Neuronal stem cell (in vitro differentiated cells): ENCODE results near the gene SCGB1C2.

Source experiments
- DNase-seq: peaks from one replicate; pipeline ENCODE4 v3.0.0-alpha.2; 2013; ENCODE audit warnings: low spot score
- H2AFZ ChIP-seq: one replicate; pipeline ENCODE4 v1.6.1; 2013; ENCODE audit warnings: mild to moderate bottlenecking, low read length, inconsistent platforms
- H2AK5ac ChIP-seq: 2 replicates; pipeline ENCODE4 v1.6.1; 2013; ENCODE audit warnings: low read depth, mild to moderate bottlenecking, inconsistent platforms, low read length, moderate library complexity, mixed read lengths
- H2BK120ac ChIP-seq: 2 replicates; pipeline ENCODE4 v1.6.1; 2013; ENCODE audit warnings: low read depth, mild to moderate bottlenecking, inconsistent platforms, low read length, moderate library complexity, mixed read lengths
- H2BK12ac ChIP-seq: one replicate; pipeline ENCODE4 v1.6.1; 2013; ENCODE audit warnings: low read length, inconsistent platforms
- H2BK15ac ChIP-seq: 2 replicates; pipeline ENCODE4 v1.6.1; 2013; ENCODE audit warnings: mild to moderate bottlenecking, low read length, inconsistent platforms, mixed read lengths
- H2BK5ac ChIP-seq: one replicate; pipeline ENCODE4 v1.6.1; 2013; ENCODE audit warnings: inconsistent platforms, mild to moderate bottlenecking, low read length, moderate library complexity
- H3K14ac ChIP-seq: one replicate; pipeline ENCODE4 v1.6.1; 2013; ENCODE audit warnings: low read length, inconsistent platforms
- H3K18ac ChIP-seq: 2 replicates; pipeline ENCODE4 v1.6.1; 2013; ENCODE audit warnings: low read length, inconsistent platforms
- H3K23ac ChIP-seq: 2 replicates; pipeline ENCODE4 v1.6.1; 2013; ENCODE audit warnings: low read depth, mild to moderate bottlenecking, mixed read lengths, low read length, inconsistent platforms; ENCODE audit not compliant: poor library complexity
- H3K27ac ChIP-seq: replicated peaks from 3 replicates; pipeline ENCODE4 v1.5.1; 2013; ENCODE audit warnings: low read length, inconsistent platforms
- H3K27me3 ChIP-seq, 3 experiments: 2 replicates each; pipeline ENCODE4 v1.6.1; 2013; ENCODE audit warnings: low read length in 3 of 3, mild to moderate bottlenecking in 2 of 3, inconsistent platforms in 1 of 3, low read depth in 1 of 3, mixed read lengths in 1 of 3, moderate library complexity in 1 of 3; ENCODE audit not compliant: control insufficient read depth in 3 of 3, insufficient read depth in 3 of 3
- H3K36me3 ChIP-seq, 2 donors: replicated peaks in 1 of 2; 2 replicates each; pipeline ENCODE4 v1.6.1; 2013; ENCODE audit warnings: low read length in 2 of 2; ENCODE audit not compliant: control insufficient read depth in 2 of 2, insufficient read depth in 2 of 2
- H3K4ac ChIP-seq: 2 replicates; pipeline ENCODE4 v1.6.1; 2013; ENCODE audit warnings: inconsistent platforms, mild to moderate bottlenecking, low read length, moderate library complexity
- H3K4me1 ChIP-seq, 2 donors: 1 replicate in 1 of 2; 2 replicates in 1 of 2; pipeline ENCODE4 v1.6.1; 2013; ENCODE audit warnings: low read length in 2 of 2, low read depth in 1 of 2; ENCODE audit not compliant: control insufficient read depth in 2 of 2, insufficient read depth in 1 of 2
- H3K4me2 ChIP-seq: one replicate; pipeline ENCODE4 v1.6.1; 2013; ENCODE audit warnings: mild to moderate bottlenecking, low read length, inconsistent platforms; ENCODE audit not compliant: insufficient read depth, poor library complexity, severe bottlenecking
- H3K4me3 ChIP-seq, 2 donors: 2 replicates each; pipeline ENCODE4 v1.5.1; 2013; ENCODE audit warnings: low read length in 2 of 2, mild to moderate bottlenecking in 2 of 2, inconsistent platforms in 1 of 2, moderate library complexity in 1 of 2
- H3K79me1 ChIP-seq: one replicate; pipeline ENCODE4 v1.6.1; 2013; ENCODE audit warnings: low read depth, mild to moderate bottlenecking, inconsistent platforms, low read length, moderate library complexity
- H3K9ac ChIP-seq: one replicate; pipeline ENCODE4 v1.6.1; 2013; ENCODE audit warnings: mild to moderate bottlenecking, low read depth, low read length, inconsistent platforms; ENCODE audit not compliant: poor library complexity
- H3K9me3 ChIP-seq, 2 donors: replicated peaks in 1 of 2; 2 replicates each; pipeline versions ENCODE3 to v1.6.1; 2013; ENCODE audit warnings: low read length in 2 of 2, mild to moderate bottlenecking in 2 of 2, inconsistent platforms in 1 of 2, low read depth in 1 of 2, mixed read lengths in 1 of 2, moderate library complexity in 1 of 2; ENCODE audit not compliant: control insufficient read depth in 2 of 2, insufficient read depth in 1 of 2
- H4K8ac ChIP-seq: one replicate; pipeline ENCODE4 v1.6.1; 2013; ENCODE audit warnings: low read depth, mild to moderate bottlenecking, inconsistent platforms, low read length, moderate library complexity
- H4K91ac ChIP-seq: one replicate; pipeline ENCODE4 v1.6.1; 2013; ENCODE audit warnings: low read length, low read depth, mild to moderate bottlenecking, inconsistent platforms; ENCODE audit not compliant: poor library complexity
- WGBS, 2 donors: extraction: QIAGEN DNeasy Blood & Tissue Kit; methylation state at CpG; one replicate each; pipeline ENCODE4 v1.1.7; 2013; ENCODE audit warnings: missing lambda C conversion rate in 2 of 2, mixed read lengths in 1 of 2; ENCODE audit not compliant: insufficient read length in 2 of 2, insufficient replicate concordance in 1 of 2; ENCODE audit errors: extremely low coverage in 2 of 2; 5-methylcytosine and 5-hydroxymethylcytosine counted together

SCGB1C2 gene

GRCh38 chr17:149897-150584, 12.7 kb downstream of the SCGB1C2 start:
- H3K4me2 ChIP-seq: no peak overlapping the region
- H3K9ac ChIP-seq: no peak overlapping the region
- H3K36me3 ChIP-seq: no peaks in the 10 kb centered on the region
- no peak overlapping the region for H2BK5ac ChIP-seq
- no peak overlapping the region for H2BK15ac ChIP-seq
- no peak overlapping the region for H3K18ac ChIP-seq
- H3K79me1 ChIP-seq: no peaks in the 10 kb centered on the region
- no peak overlapping the region for H3K14ac ChIP-seq
- H3K27ac ChIP-seq: no peak overlapping the region
- no peak for DNase-seq
- no peak overlapping the region for H2AFZ ChIP-seq
- no peak overlapping the region for H4K8ac ChIP-seq
- no peak overlapping the region for H2BK12ac ChIP-seq
- no peak overlapping the region for H3K4ac ChIP-seq
- H3K23ac ChIP-seq: no peak overlapping the region
- H3K4me3 ChIP-seq: no peak overlapping the region
- H2AK5ac ChIP-seq: no peak overlapping the region
- no peak overlapping the region for H2BK120ac ChIP-seq
- peaks cover 0 to 2% of the 10 kb centered on the region in 2 donors for H3K9me3 ChIP-seq
- peaks cover 0 to 3% (median 0%) of the 10 kb centered on the region in 3 experiments for H3K27me3 ChIP-seq
- H3K4me1 ChIP-seq: peaks cover 0 to 2% of the 10 kb centered on the region in 2 donors
- WGBS, 2 donors: no CpG with 5 or more reads among the region's 9 CpGs
- H4K91ac ChIP-seq: no peak overlapping the region

GRCh38 chr17:151004-151403, 13.6 kb downstream of the SCGB1C2 start:
- Histone ChIP-seq H4K8ac (no peak overlapping the region), H2BK12ac (no peak overlapping the region), H3K4me1 (no peaks in the 10 kb centered on the region), H2BK120ac (no peak overlapping the region), H3K4me3 (no peak overlapping the region), H4K91ac (no peak overlapping the region), H3K36me3 (no peaks in the 10 kb centered on the region), H2BK15ac (no peak overlapping the region), H3K14ac (no peak overlapping the region), H3K4me2 (no peak overlapping the region), H3K27me3 (peaks cover 0 to 3% (median 0%) of the 10 kb centered on the region in 3 experiments), H2AK5ac (no peak overlapping the region), H3K27ac (no peak overlapping the region), H3K4ac (no peak overlapping the region), H3K9me3 (peaks cover 0 to 2% of the 10 kb centered on the region in 2 donors), H3K23ac (no peak overlapping the region), H2BK5ac (no peak overlapping the region), H3K18ac (no peak overlapping the region), H2AFZ (no peak overlapping the region), H3K79me1 (no peaks in the 10 kb centered on the region), H3K9ac (no peak overlapping the region)
- WGBS, 2 donors: no CpG with 5 or more reads among the region's 2 CpGs
- DNase-seq: no peak

- Histone ChIP-seq H3K79me1 (no peaks in the 10 kb centered on the region), H3K36me3 (no peaks in the 10 kb centered on the region), H2BK15ac (no peak overlapping the region), H3K4me3 (peak overlapping the region in 1 of 2 donors; percentile 15), H3K9ac (no peak overlapping the region), H3K14ac (no peak overlapping the region), H3K23ac (peak overlapping the region; percentile 71), H2AFZ (no peak overlapping the region), H3K9me3 (peaks cover 0 to 2% of the 10 kb centered on the region in 2 donors), H4K91ac (no peak overlapping the region), H2BK120ac (no peak overlapping the region), H2BK5ac (no peak overlapping the region), H3K27me3 (no peaks in the 10 kb centered on the region), H2AK5ac (no peak overlapping the region), H4K8ac (no peak overlapping the region), H3K4me2 (no peak overlapping the region), H3K27ac (no peak overlapping the region), H3K4me1 (no peaks in the 10 kb centered on the region), H2BK12ac (no peak overlapping the region), H3K18ac (no peak overlapping the region), H3K4ac (no peak overlapping the region)
- no peak for DNase-seq
- no CpG with 5 or more reads among the region's 26 CpGs for WGBS, 2 donors
Measured at GRCh38 chr17:151886-152859, 14.8 kb downstream of the SCGB1C2 start.

- H2AK5ac ChIP-seq: no peak overlapping the region
- WGBS, 2 donors: no CpG with 5 or more reads among the region's 12 CpGs
- no peak overlapping the region for H4K8ac ChIP-seq
Measured at GRCh38 chr17:152860-153420, 15.6 kb downstream of the SCGB1C2 start.

More at GRCh38 chr17:152860-153420, 15.6 kb downstream of the SCGB1C2 start:
- Histone ChIP-seq H2BK15ac (no peak overlapping the region), H3K27me3 (no peaks in the 10 kb centered on the region), H3K4me1 (no peaks in the 10 kb centered on the region), H3K4me2 (no peak overlapping the region), H3K4ac (no peak overlapping the region), H2BK5ac (no peak overlapping the region), H3K4me3 (no peak overlapping the region), H2AFZ (no peak overlapping the region), H4K91ac (no peak overlapping the region), H3K14ac (no peak overlapping the region), H3K18ac (peak overlapping the region; percentile 83), H2BK12ac (no peak overlapping the region), H3K23ac (no peak overlapping the region), H3K79me1 (no peaks in the 10 kb centered on the region), H3K36me3 (no peaks in the 10 kb centered on the region), H3K27ac (no peak overlapping the region), H2BK120ac (no peak overlapping the region), H3K9ac (no peak overlapping the region), H3K9me3 (peaks cover 0 to 2% of the 10 kb centered on the region in 2 donors)
- no peak for DNase-seq
